NCI-H2227 (cell line): Measurements from ENCODE around the gene C17orf50.

Source experiments
- DNase-seq: peaks from one replicate; lab custom pipeline; 2025; ENCODE audit not compliant: unreplicated experiment; lab: John Stamatoyannopoulos, UW

The C17orf50 gene

GRCh38 chr17:35780950-35781349, 20.3 kb downstream of the C17orf50 start:
- no peak for DNase-seq

- no peak for DNase-seq
Measured at GRCh38 chr17:35784895-35785294, 24.2 kb downstream of the C17orf50 start.

- DNase-seq: no peak
Measured at GRCh38 chr17:35786941-35787432, 26.3 kb downstream of the C17orf50 start.

GRCh38 chr17:35788477-35789368, 28.0 kb downstream of the C17orf50 start:
- DNase-seq: no peak

- DNase-seq: no peak
Measured at GRCh38 chr17:35790841-35791240, 30.2 kb downstream of the C17orf50 start.

- DNase-seq: no peak
Measured at GRCh38 chr17:35791681-35792350, 31.1 kb downstream of the C17orf50 start.

GRCh38 chr17:35793257-35793656, 32.6 kb downstream of the C17orf50 start:
- no peak for DNase-seq

- DNase-seq: peak; percentile 55
Measured at GRCh38 chr17:35795007-35795870, 34.6 kb downstream of the C17orf50 start, which contains the start of gene MMP28. TSS of gene MMP28 (minus strand) at chr17:35795641. CDS start at chr17:35795377, 264 bp downstream.

GRCh38 chr17:35795871-35796265, 35.2 kb downstream of the C17orf50 start:
- DNase-seq: no peak

GRCh38 chr17:35796942-35797341, 36.3 kb downstream of the C17orf50 start:
- DNase-seq: no peak

GRCh38 chr17:35797370-35797769, 36.7 kb downstream of the C17orf50 start:
- no peak for DNase-seq

- no peak for DNase-seq
Measured at GRCh38 chr17:35797918-35798317, 37.2 kb downstream of the C17orf50 start.

GRCh38 chr17:35799942-35800341, 39.3 kb downstream of the C17orf50 start:
- no peak for DNase-seq

- no peak for DNase-seq
Measured at GRCh38 chr17:35801583-35802224, 41.0 kb downstream of the C17orf50 start.

- DNase-seq: peak; percentile 59
Measured at GRCh38 chr17:35804658-35805192, 44.0 kb downstream of the C17orf50 start.

GRCh38 chr17:35807371-35808144, 46.9 kb downstream of the C17orf50 start:
- no peak for DNase-seq

- DNase-seq: peak; percentile 28
Measured at GRCh38 chr17:35808240-35808961, 47.7 kb downstream of the C17orf50 start.

GRCh38 chr17:35808962-35809854, 48.5 kb downstream of the C17orf50 start, which contains the start of gene TAF15:
TSS of gene TAF15 (plus strand) at chr17:35809484. CDS start at chr17:35809570, 86 bp downstream.
- DNase-seq: peak; percentile 95
